Transverse colon (tissue), 4 donors: ENCODE data around the gene PPM1J. TPM values are rescaled to one million over a fixed set of nuclear protein-coding genes. Genes with fewer than 3 reads are reported as not detected.

ENCODE experiments used
- DNase-seq: peaks from one replicate; pipeline ENCODE4 v3.0.0-alpha.2; 2019
- H3K27ac ChIP-seq, 4 donors: fragments of 200-600 bp; sonication (generic); 2 replicates each; pipeline ENCODE4 v1.5.1; 2016 to 2018; ENCODE audit warnings: inconsistent platforms in 4 of 4
- H3K27me3 ChIP-seq: fragments of 200-600 bp; sonication (generic); 2 replicates; pipeline ENCODE4 v1.5.1; 2017; ENCODE audit warnings: inconsistent platforms
- H3K36me3 ChIP-seq, 4 donors: fragments of 200-600 bp; sonication (generic); 2 replicates each; pipeline ENCODE4 v1.5.1; 2017 to 2019; ENCODE audit warnings: inconsistent platforms in 4 of 4
- H3K4me1 ChIP-seq, 4 donors: fragments of 200-600 bp; sonication (generic); 2 replicates each; pipeline ENCODE4 v1.5.1; 2017 to 2020; ENCODE audit warnings: inconsistent platforms in 4 of 4
- H3K4me3 ChIP-seq, 4 donors: fragments of 200-600 bp; sonication (generic); 1 replicate in 1 of 4; 2 replicates in 3 of 4; pipeline versions ENCODE4 v1.5.1 to v1.6.1; 2017 to 2019; ENCODE audit warnings: inconsistent platforms in 4 of 4
- H3K9me3 ChIP-seq, 2 donors: fragments of 200-600 bp; sonication (generic); 2 replicates each; pipeline ENCODE4 v1.5.1; 2017 to 2019; ENCODE audit warnings: inconsistent platforms in 2 of 2
- EP300 ChIP-seq: sonication (generic); formaldehyde crosslinking; IDR thresholded peaks from one replicate; pipeline ENCODE4 v1.6.1; 2017; ENCODE audit warnings: antibody characterized with exemption, low read depth
- POLR2A ChIP-seq: fragments of 450-650 bp; IDR thresholded peaks from one replicate; pipeline ENCODE4 v1.6.1; 2016; ENCODE audit warnings: antibody characterized with exemption, mild to moderate bottlenecking, moderate library complexity
- POLR2AphosphoS5 ChIP-seq, 3 donors: sonication (generic); formaldehyde crosslinking; IDR thresholded peaks; one replicate each; pipeline ENCODE4 v1.6.1; 2016; ENCODE audit warnings: antibody characterized with exemption in 3 of 3
- WGBS, 2 donors: methylation state at CpG; one replicate each; pipeline ENCODE4 v1.1.5; 2018; ENCODE audit warnings: low coverage in 1 of 2; 5-methylcytosine and 5-hydroxymethylcytosine counted together
- in situ Hi-C, 4 donors: fragments of 200-750 bp; cut with MboI; loops; one replicate each; pipeline versions ENCODE4 v1.15.0 to v1.15.1; 2017; ENCODE audit warnings: low sequenced_read_pairs in 3 of 4, low pct_ligation_motif_present in 1 of 4, low pct_unique_long_range_greater_than_20kb in 1 of 4
- intact Hi-C: fragments of 100-400 bp; cut with DNase I; formaldehyde crosslinking; loops from one replicate; pipeline ENCODE4 v1.15.1; 2023; ENCODE audit warnings: low total_unique reads
- total RNA-seq, 4 donors: library from RNA; depleted of rRNA; stranded (reverse); fragments of >200 nt; gene quantifications; one replicate each; pipeline ENCODE4 v1.1.0, GENCODE V29; 2016
- TF ChIP-seq, protein P1 (sequence below), 5 experiments: fragments of 200-600 bp in 3 of 5; fragments of 450-650 bp in 2 of 5; sonication (generic) in 3 of 5; IDR thresholded peaks; 1 replicate in 2 of 5; 2 replicates in 3 of 5; pipeline ENCODE4 v1.5.1; 2016 to 2017; ENCODE audit warnings: antibody characterized with exemption in 5 of 5, inconsistent platforms in 3 of 5, mild to moderate bottlenecking in 2 of 5, moderate library complexity in 1 of 5

PPM1J gene, protein sequence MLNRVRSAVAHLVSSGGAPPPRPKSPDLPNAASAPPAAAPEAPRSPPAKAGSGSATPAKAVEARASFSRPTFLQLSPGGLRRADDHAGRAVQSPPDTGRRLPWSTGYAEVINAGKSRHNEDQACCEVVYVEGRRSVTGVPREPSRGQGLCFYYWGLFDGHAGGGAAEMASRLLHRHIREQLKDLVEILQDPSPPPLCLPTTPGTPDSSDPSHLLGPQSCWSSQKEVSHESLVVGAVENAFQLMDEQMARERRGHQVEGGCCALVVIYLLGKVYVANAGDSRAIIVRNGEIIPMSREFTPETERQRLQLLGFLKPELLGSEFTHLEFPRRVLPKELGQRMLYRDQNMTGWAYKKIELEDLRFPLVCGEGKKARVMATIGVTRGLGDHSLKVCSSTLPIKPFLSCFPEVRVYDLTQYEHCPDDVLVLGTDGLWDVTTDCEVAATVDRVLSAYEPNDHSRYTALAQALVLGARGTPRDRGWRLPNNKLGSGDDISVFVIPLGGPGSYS
- 1 to 10 TPM in 1 of 4 donors, under 1 TPM in 1, not detected in 2; 0.68 to 1.7 TPM for total RNA-seq

DNA sequence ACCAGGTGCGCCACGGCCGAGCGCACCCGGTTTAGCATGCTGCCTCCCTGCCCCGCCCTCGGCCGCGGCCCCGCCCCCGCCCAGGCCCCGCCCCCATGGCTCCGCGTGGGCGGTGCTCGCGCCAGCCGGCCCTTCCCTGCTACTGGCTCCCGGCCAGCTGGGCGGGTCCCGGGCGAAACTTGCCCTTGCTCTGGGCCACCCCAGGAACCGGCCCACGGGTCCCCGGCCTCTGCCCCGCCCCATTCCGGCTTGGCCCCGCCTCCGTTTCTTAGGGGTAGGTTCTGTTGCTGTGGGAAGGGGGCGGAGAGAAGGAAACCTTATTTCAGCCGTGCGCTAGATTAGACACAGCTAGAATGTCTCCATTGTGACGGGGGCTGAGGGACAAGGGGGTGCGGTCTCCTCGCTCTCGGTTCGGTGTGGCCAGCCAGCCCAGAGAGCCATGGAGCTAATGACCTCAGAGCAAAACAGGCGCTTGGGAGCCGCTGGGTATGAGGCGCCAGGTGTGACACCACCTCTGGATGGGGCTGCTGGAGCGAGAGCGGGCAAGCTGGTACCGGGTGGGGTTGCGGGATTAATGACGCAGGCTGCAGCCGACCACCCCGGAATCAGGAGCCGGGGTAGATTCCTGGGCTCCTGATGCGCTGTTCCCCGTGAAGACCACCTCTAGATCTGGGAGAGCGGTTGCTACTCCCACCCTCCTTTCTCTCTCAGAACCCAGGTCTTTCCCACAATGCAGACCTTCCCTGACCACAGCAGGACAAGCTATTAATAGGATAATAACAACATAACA is at the start of gene PPM1J:
PPM1J (minus strand) TSS at position 69 of the 790 bp plus-strand sequence; CDS start at position 38, 31 bp downstream.
- H3K27me3 ChIP-seq: no peaks in the 10 kb centered on the region
- no peaks in the 10 kb centered on the region for H3K36me3 ChIP-seq
- 2% methylated on average over 21 of the region's 51 CpGs; no CpG with 5 or more reads in 1 of the 2 donors for WGBS, 2 donors
- intact Hi-C loops: loop anchor here (5.0 to 10.0 kb wide), 2 partner anchors 87 to 359 kb away; partner anchors contain the start of gene LRIG2
- H3K27ac ChIP-seq: peak within 1 kb of the TSS; percentile 64 to 80 (median 72)
- no peaks in the 10 kb centered on the region for H3K9me3 ChIP-seq
- peak; percentile 100 for DNase-seq
- TF ChIP-seq, protein P1, sequence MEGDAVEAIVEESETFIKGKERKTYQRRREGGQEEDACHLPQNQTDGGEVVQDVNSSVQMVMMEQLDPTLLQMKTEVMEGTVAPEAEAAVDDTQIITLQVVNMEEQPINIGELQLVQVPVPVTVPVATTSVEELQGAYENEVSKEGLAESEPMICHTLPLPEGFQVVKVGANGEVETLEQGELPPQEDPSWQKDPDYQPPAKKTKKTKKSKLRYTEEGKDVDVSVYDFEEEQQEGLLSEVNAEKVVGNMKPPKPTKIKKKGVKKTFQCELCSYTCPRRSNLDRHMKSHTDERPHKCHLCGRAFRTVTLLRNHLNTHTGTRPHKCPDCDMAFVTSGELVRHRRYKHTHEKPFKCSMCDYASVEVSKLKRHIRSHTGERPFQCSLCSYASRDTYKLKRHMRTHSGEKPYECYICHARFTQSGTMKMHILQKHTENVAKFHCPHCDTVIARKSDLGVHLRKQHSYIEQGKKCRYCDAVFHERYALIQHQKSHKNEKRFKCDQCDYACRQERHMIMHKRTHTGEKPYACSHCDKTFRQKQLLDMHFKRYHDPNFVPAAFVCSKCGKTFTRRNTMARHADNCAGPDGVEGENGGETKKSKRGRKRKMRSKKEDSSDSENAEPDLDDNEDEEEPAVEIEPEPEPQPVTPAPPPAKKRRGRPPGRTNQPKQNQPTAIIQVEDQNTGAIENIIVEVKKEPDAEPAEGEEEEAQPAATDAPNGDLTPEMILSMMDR (IDR thresholded peaks at IDR 0.05): no peak
- TF ChIP-seq POLR2AphosphoS5 (IDR thresholded peaks at IDR 0.05) (peak in 2 of 3 donors; percentile 32 to 40), POLR2A (peak; percentile 39), EP300 (no peak)
- in situ Hi-C loops: loop anchor here in 2 of 4 donors (5.0 to 25.0 kb wide), 3 partner anchors 92 to 347 kb away; partner anchors contain the start of genes CAPZA1 (in 1 of the 2), LRIG2 (in 1 of the 2) and ST7L (in 1 of the 2)
- peak within 1 kb of the TSS; percentile 32 to 61 (median 54) for H3K4me3 ChIP-seq
- peaks cover 0 to 39% (median 27%) of the 10 kb centered on the region in 4 donors for H3K4me1 ChIP-seq

- no peak overlapping the region for H3K27ac ChIP-seq
- in situ Hi-C loops: no loop called here
- no peak overlapping the region for H3K4me3 ChIP-seq
- DNase-seq: peak; percentile 7
- TF ChIP-seq, protein P1 (IDR thresholded peaks at IDR 0.05): no peak
- TF ChIP-seq POLR2A (no peak), POLR2AphosphoS5 (IDR thresholded peaks at IDR 0.05) (no peak), EP300 (no peak)
- H3K9me3 ChIP-seq: no peaks in the 10 kb centered on the region
- 63 to 74% methylated on average over 3 to 12 of the region's 12 CpGs for WGBS, 2 donors
- H3K27me3 ChIP-seq: peaks cover 9% of the 10 kb centered on the region
- no peaks in the 10 kb centered on the region for H3K36me3 ChIP-seq
- intact Hi-C loops: no loop called here
- H3K4me1 ChIP-seq: no peaks in the 10 kb centered on the region
Measured at GRCh38 chr1:112762541-112763500, 47.7 kb upstream of the PPM1J start.

DNA sequence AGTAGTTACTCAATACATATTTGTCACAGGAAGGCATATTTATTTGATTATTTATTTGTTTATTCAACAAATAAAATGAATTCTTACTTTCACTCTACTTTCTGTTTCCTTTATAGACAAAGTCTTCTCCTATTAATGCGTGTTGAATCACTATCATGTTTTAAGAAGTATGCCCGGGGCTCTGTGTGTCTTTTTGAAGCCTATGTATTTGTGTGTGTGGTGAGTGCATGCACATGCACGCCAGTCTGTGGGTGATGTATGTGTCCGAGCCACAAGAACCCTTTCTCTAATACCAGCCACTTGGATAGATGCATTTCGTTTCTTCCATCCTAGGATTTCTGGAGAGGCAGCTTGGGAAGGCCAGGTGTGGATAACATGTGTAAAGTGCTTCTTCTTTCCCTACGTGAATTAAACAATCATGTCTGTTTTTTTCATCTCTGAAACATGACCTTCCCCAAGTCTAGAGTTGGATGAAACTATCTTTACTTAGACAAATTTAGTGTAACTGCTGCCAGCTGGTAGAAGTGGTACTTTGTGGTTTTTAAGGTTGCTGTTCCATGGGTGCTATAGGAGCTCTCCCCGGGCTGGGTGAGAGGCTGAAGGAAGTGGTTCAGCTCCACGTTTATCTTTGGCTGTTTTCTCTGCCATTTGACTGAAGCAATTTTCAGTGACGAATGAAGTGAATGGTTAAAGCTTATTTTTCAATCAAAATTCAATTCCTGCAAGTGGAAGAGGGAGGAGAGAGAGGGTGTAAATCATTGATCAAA is 46.8 kb upstream of the PPM1J start:
- intact Hi-C loops (no loop called here), in situ Hi-C loops (no loop called here)
- 59 to 69% methylated on average over 8 to 9 of the region's 9 CpGs for WGBS, 2 donors
- TF ChIP-seq, protein P1 (IDR thresholded peaks at IDR 0.05): no peak
- TF ChIP-seq POLR2A: no peak
- Histone ChIP-seq H3K4me1 (no peaks in the 10 kb centered on the region), H3K36me3 (no peaks in the 10 kb centered on the region), H3K9me3 (no peaks in the 10 kb centered on the region), H3K27me3 (peaks cover 9% of the 10 kb centered on the region), H3K27ac (no peak overlapping the region), H3K4me3 (no peak overlapping the region)
- DNase-seq: no peak
